Measurements from ENCODE around the gene DOK6. TPM values are rescaled to one million over a fixed set of nuclear protein-coding genes. Genes with fewer than 3 reads are reported as not detected.

DOK6 gene
- total and polyA plus RNA-seq, 2 of the 13 experiments (the other 11 are each of a cell fraction or from before 2014, with no cell fraction given) = 17.0 to 17.2 TPM

- TF ChIP-seq MEIS1 (CRISPR knock-in tag; IDR thresholded peaks at IDR 0.05; ENCODE audit: borderline replicate concordance) = peak; percentile 43; the same call in 1 of the 2 replicates
- no peak for TF ChIP-seq ZBTB3 (CRISPR knock-in tag; IDR thresholded peaks at IDR 0.05; ENCODE audit: borderline replicate concordance, low read depth)
- TF ChIP-seq U2AF2 (IDR thresholded peaks at IDR 0.05; ENCODE audit: low read depth, low read length) = no peak
- TF ChIP-seq BRF2 (CRISPR knock-in tag; IDR thresholded peaks at IDR 0.05) = peak; percentile 39; the same call in 1 of the 2 replicates
- TF ChIP-seq SALL2 (CRISPR knock-in tag; IDR thresholded peaks at IDR 0.05) = no peak
- TF ChIP-seq SRY (CRISPR knock-in tag; IDR thresholded peaks at IDR 0.05) = no peak
- TF ChIP-seq ZNF652 (CRISPR knock-in tag; IDR thresholded peaks at IDR 0.05; ENCODE audit: borderline replicate concordance, low read depth) = no peak
- no peak for TF ChIP-seq MLXIP (CRISPR knock-in tag; IDR thresholded peaks at IDR 0.05; ENCODE audit: borderline replicate concordance)
- TF ChIP-seq TBL1XR1 (IDR thresholded peaks at IDR 0.05; ENCODE audit: borderline replicate concordance, low read length, partially characterized antibody) = peak; percentile 69
- TF ChIP-seq MED1 (CRISPR knock-in tag; IDR thresholded peaks at IDR 0.05) = peak; percentile 90
- no peak for TF ChIP-seq POLR2A (IDR thresholded peaks at IDR 0.05; ENCODE audit: insufficient read depth in 1 of 2, low read depth in 2 of 2, low read length in 2 of 2)
- TF ChIP-seq ZNF546 (CRISPR knock-in tag; conservative IDR thresholded peaks at IDR 0.05) = no peak
- TF ChIP-seq ZIK1 (CRISPR knock-in tag; IDR thresholded peaks at IDR 0.05; ENCODE audit: borderline replicate concordance, low read depth) = no peak
- no peak for TF ChIP-seq ZNF317 (CRISPR knock-in tag; IDR thresholded peaks at IDR 0.05)
- no peak for TF ChIP-seq KDM5B (CRISPR knock-in tag; IDR thresholded peaks at IDR 0.05; ENCODE audit: borderline replicate concordance)
- no peak for TF ChIP-seq ZNF414 (CRISPR knock-in tag; IDR thresholded peaks at IDR 0.05)
- TF ChIP-seq SMC3 (IDR thresholded peaks at IDR 0.05; ENCODE audit: low read length) = 0 out of 2 replicates have a peak, but pooled peaks have one; percentile 1
- TF ChIP-seq ZBTB4 (CRISPR knock-in tag; IDR thresholded peaks at IDR 0.05; ENCODE audit: borderline replicate concordance) = no peak
- TF ChIP-seq KMT2B (CRISPR knock-in tag; IDR thresholded peaks at IDR 0.05) = peak; percentile 26; the same call in 1 of the 2 replicates
- no peak for TF ChIP-seq RFXAP (CRISPR knock-in tag; IDR thresholded peaks at IDR 0.05; ENCODE audit: borderline replicate concordance)
- TF ChIP-seq TFDP2 (CRISPR knock-in tag; IDR thresholded peaks at IDR 0.05) = no peak
These were observed 352.2 kb downstream of the DOK6 start (continued) for GRCh38 chr18:69752737-69753380.
